HepG2 (cell line): ENCODE measurements around the gene TTC8. TPM values are rescaled to one million over a fixed set of nuclear protein-coding genes. Genes with fewer than 3 reads are reported as not detected.

Experiments used
- ATAC-seq: fragments of 200-7000 bp; cut with Tn5 transposase; 3 replicates; pipeline ENCODE4 v1.9.1; 2020; ENCODE audit warnings: mild to moderate bottlenecking, moderate library complexity
- BruUV-seq: library from RNA; stranded (reverse); fragments of 400-500 nt; replicated peaks from 2 replicates; lab custom pipeline; 2021; lab: Mats Ljungman, UMichigan
- CTCF ChIA-PET: fragments of 300-600 bp; formaldehyde crosslinking; extraction: SDS; loops from one replicate; lab custom pipeline; 2021; ENCODE audit warnings: low total read pairs, inconsistent platforms, low intra/inter-chr PET ratio; lab: Yijun Ruan, JAX
- POLR2A ChIA-PET: fragments of 350-600 bp; sonication (Branson Sonifier 250); formaldehyde crosslinking; loops from one replicate; lab custom pipeline; 2020; ENCODE audit warnings: antibody characterized with exemption, inconsistent platforms; lab: Yijun Ruan, JAX
- DNase-seq: peaks from one replicate; pipeline ENCODE4 v3.0.0-alpha.2; 2015; ENCODE audit warnings: low spot score
- FAIRE-seq: peaks from 3 replicates; lab custom pipeline; 2011; peaks lifted over from hg19 to GRCh38; lab: Jason Lieb, UNC
- H2AFZ ChIP-seq: one replicate; pipeline ENCODE4 v1.6.1; 2011; ENCODE audit warnings: low read length, inconsistent platforms
- H3K27ac ChIP-seq: fragments of 300-600 bp; 3 replicates; pipeline ENCODE4 v1.8.0; 2011; ENCODE audit warnings: mixed run types, mild to moderate bottlenecking, mixed read lengths, low read length, inconsistent platforms; ENCODE audit not compliant: insufficient read depth; ENCODE audit errors: extremely low read length
- H3K27me3 ChIP-seq, 2 experiments: fragments of 200-600 bp in 1 of 2; 2 replicates in 1 of 2; 3 replicates in 1 of 2; pipeline versions ENCODE4 v1.6.0 to v1.8.0; 2011; ENCODE audit warnings: low read length in 2 of 2, mild to moderate bottlenecking in 2 of 2, moderate library complexity in 2 of 2, inconsistent platforms in 1 of 2; ENCODE audit not compliant: insufficient read depth in 2 of 2, control insufficient read depth in 1 of 2
- H3K36me3 ChIP-seq, 2 experiments: fragments of 200-600 bp in 1 of 2; replicated peaks in 1 of 2; 2 replicates in 1 of 2; 3 replicates in 1 of 2; pipeline versions ENCODE4 v1.5.1 to v1.8.0; 2011; ENCODE audit warnings: low read length in 2 of 2, inconsistent platforms in 1 of 2; ENCODE audit not compliant: insufficient read depth in 2 of 2, control insufficient read depth in 1 of 2
- H3K4me1 ChIP-seq: 2 replicates; pipeline ENCODE4 v1.5.1; 2012; ENCODE audit warnings: low read length, inconsistent platforms; ENCODE audit not compliant: insufficient read depth
- H3K4me2 ChIP-seq: 2 replicates; pipeline ENCODE4 v1.6.0; 2011; ENCODE audit warnings: low read depth, low read length, inconsistent platforms
- H3K4me3 ChIP-seq, 3 experiments: fragments of 200-600 bp in 1 of 3; sonication (generic), shearing (Covaris generic) in 1 of 3; replicated peaks in 1 of 3; 2 replicates each; pipeline ENCODE4 v1.5.1; 2011 to 2016; ENCODE audit warnings: low read length in 3 of 3, inconsistent platforms in 2 of 3, low read depth in 2 of 3, mild to moderate bottlenecking in 2 of 3, control low read depth in 1 of 3, mixed read lengths in 1 of 3; ENCODE audit not compliant: insufficient read depth in 1 of 3
- H3K79me2 ChIP-seq: one replicate; pipeline ENCODE4 v1.6.1; 2011; ENCODE audit warnings: low read length, inconsistent platforms; ENCODE audit not compliant: insufficient read depth
- H3K9ac ChIP-seq: 2 replicates; pipeline ENCODE4 v1.6.0; 2011; ENCODE audit warnings: mild to moderate bottlenecking, low read depth, low read length, inconsistent platforms; ENCODE audit not compliant: insufficient read depth
- H3K9me3 ChIP-seq: 2 replicates; pipeline ENCODE4 v1.5.1; 2012; ENCODE audit warnings: mild to moderate bottlenecking, low read length
- H4K20me1 ChIP-seq: 2 replicates; pipeline ENCODE4 v1.6.0; 2011; ENCODE audit warnings: inconsistent platforms, mild to moderate bottlenecking, low read length, moderate library complexity; ENCODE audit not compliant: insufficient read depth
- ADNP ChIP-seq: sonication (generic); formaldehyde crosslinking; IDR thresholded peaks from 2 replicates; pipeline ENCODE4 v1.4.0; 2020; ENCODE audit warnings: missing genetic modification reagents
- BCL6 ChIP-seq: IDR thresholded peaks from 2 replicates; pipeline ENCODE4 v1.6.1; 2016; ENCODE audit warnings: missing genetic modification reagents, missing compliant biosample characterization
- BHLHE40 ChIP-seq: IDR thresholded peaks from 2 replicates; pipeline ENCODE4 v1.6.1; 2011; ENCODE audit warnings: low read length, improper control_type of control experiment
- CBX1 ChIP-seq: IDR thresholded peaks from one replicate; pipeline ENCODE4 v1.6.1; 2016; ENCODE audit warnings: antibody characterized with exemption, low read depth
- CHD2 ChIP-seq: IDR thresholded peaks from 2 replicates; pipeline ENCODE4 v1.6.1; 2011; ENCODE audit warnings: low read depth, low read length, improper control_type of control experiment
- ELK4 ChIP-seq: sonication (generic); formaldehyde crosslinking; IDR thresholded peaks from 2 replicates; pipeline ENCODE4 v1.9.0; 2021; ENCODE audit warnings: missing genetic modification reagents, borderline replicate concordance
- MAFG ChIP-seq: sonication (generic); formaldehyde crosslinking; IDR thresholded peaks from 2 replicates; pipeline ENCODE4 v1.5.1; 2020; ENCODE audit warnings: mild to moderate bottlenecking, missing genetic modification reagents
- MYC ChIP-seq: sonication (generic); formaldehyde crosslinking; IDR thresholded peaks from 2 replicates; pipeline ENCODE4 v1.9.0; 2021; ENCODE audit warnings: missing genetic modification reagents, borderline replicate concordance
- NKX3-1 ChIP-seq: sonication (generic); formaldehyde crosslinking; IDR thresholded peaks from 2 replicates; pipeline ENCODE4 v1.5.0; 2020; ENCODE audit warnings: missing genetic modification reagents
- PHB2 ChIP-seq: fragments of 450-650 bp; IDR thresholded peaks from 2 replicates; pipeline ENCODE4 v1.6.1; 2018; ENCODE audit not compliant: partially characterized antibody
- PRMT3 ChIP-seq: sonication (generic); formaldehyde crosslinking; IDR thresholded peaks from 2 replicates; pipeline ENCODE4 v1.8.1; 2022; ENCODE audit warnings: low read depth, mild to moderate bottlenecking, moderate library complexity, missing genetic modification reagents, borderline replicate concordance
- SATB2 ChIP-seq: sonication (generic); formaldehyde crosslinking; IDR thresholded peaks from 2 replicates; pipeline ENCODE4 v1.5.0; 2020; ENCODE audit warnings: missing genetic modification reagents
- TFAP4 ChIP-seq: sonication (generic); IDR thresholded peaks from 2 replicates; pipeline ENCODE4 v1.6.1; 2016; ENCODE audit warnings: low read depth, borderline replicate concordance
- TFDP1 ChIP-seq: IDR thresholded peaks from 2 replicates; pipeline ENCODE4 v1.6.1; 2016; ENCODE audit warnings: missing compliant biosample characterization, missing genetic modification reagents, borderline replicate concordance
- ZBTB21 ChIP-seq: sonication (generic); formaldehyde crosslinking; IDR thresholded peaks from 2 replicates; pipeline ENCODE4 v1.4.0; 2020; ENCODE audit warnings: missing genetic modification reagents
- ZFP91 ChIP-seq: sonication (generic); formaldehyde crosslinking; IDR thresholded peaks from 2 replicates; pipeline ENCODE4 v1.9.0; 2022; ENCODE audit warnings: missing genetic modification reagents, mild to moderate bottlenecking, borderline replicate concordance
- ZFX ChIP-seq: sonication (generic); formaldehyde crosslinking; IDR thresholded peaks from 2 replicates; pipeline ENCODE4 v1.4.0; 2020; ENCODE audit warnings: mild to moderate bottlenecking, low read depth, missing genetic modification reagents, moderate library complexity
- ZNF703 ChIP-seq: sonication (generic); formaldehyde crosslinking; IDR thresholded peaks from 2 replicates; pipeline ENCODE4 v1.5.1; 2020; ENCODE audit warnings: missing genetic modification reagents, mild to moderate bottlenecking, moderate library complexity, borderline replicate concordance
- ZSCAN25 ChIP-seq: sonication (generic); formaldehyde crosslinking; IDR thresholded peaks from 2 replicates; pipeline ENCODE4 v1.8.0; 2022; ENCODE audit warnings: mild to moderate bottlenecking, missing genetic modification reagents
- WGBS: methylation state at CpG from one replicate; pipeline ENCODE4 v1.1.6; 2017; ENCODE audit warnings: low lambda C conversion rate; 5-methylcytosine and 5-hydroxymethylcytosine counted together
- in situ Hi-C: cut with HindIII; loops from 2 replicates; pipeline ENCODE4 v1.10.0; 2017; ENCODE audit warnings: low pct_unique_long_range_greater_than_20kb; ENCODE audit not compliant: extremely low pct_ligation_motif_present
- intact Hi-C: fragments of 100-400 bp; cut with micrococcal nuclease; formaldehyde crosslinking; loops from one replicate; pipeline ENCODE4 v1.10.0; 2022; ENCODE audit not compliant: unreplicated experiment
- polyA plus RNA-seq, 8 experiments: library from polyadenylated mRNA; depleted of rRNA in 3 of 8; stranded (reverse) in 7 of 8; unstranded in 1 of 8; fragments of >200 nt; fragmentation: Illumina TruSeq in 4 of 8; extraction: Trizol in 4 of 8; gene quantifications; 2 replicates each; pipeline versions ENCODE4 v1.2.1 to v1.2.3, GENCODE V29; 2011 to 2016; ENCODE audit warnings: low read depth in 4 of 8, missing spikeins in 1 of 8, mixed read lengths in 1 of 8; ENCODE audit not compliant: insufficient read depth in 1 of 8
- total RNA-seq, 5 experiments: library from RNA; depleted of rRNA; stranded (reverse); fragments of >200 nt; fragmentation: Illumina TruSeq; extraction: Trizol; gene quantifications; 2 replicates each; pipeline ENCODE4 v1.2.3, GENCODE V29; 2016; ENCODE audit warnings: low read depth in 1 of 5

TTC8 gene
- total and polyA plus RNA-seq, 2 of the 13 experiments (the other 11 are each of a cell fraction or from before 2014, with no cell fraction given) = 13.8 to 15.2 TPM

- no peak overlapping the region for H3K4me3 ChIP-seq
- H3K4me2 ChIP-seq = no peak overlapping the region
- CTCF ChIA-PET = no interaction called here
- no peak overlapping the region for H3K9ac ChIP-seq
- no peaks in the 10 kb centered on the region for H3K79me2 ChIP-seq
- no peak overlapping the region for H2AFZ ChIP-seq
- no peaks in the 10 kb centered on the region for H4K20me1 ChIP-seq
- WGBS = 0% methylated on average over 2 of the region's 6 CpGs
- FAIRE-seq = no peak
- no peaks in the 10 kb centered on the region for H3K4me1 ChIP-seq
- POLR2A ChIA-PET = no interaction called here
- no peaks in the 10 kb centered on the region for H3K36me3 ChIP-seq
- intact Hi-C loops = no loop called here
- no peaks in the 10 kb centered on the region; the same call in 1 of the 2 replicates for H3K9me3 ChIP-seq
- BruUV-seq = no TSS peak
- no peak for DNase-seq
- in situ Hi-C loops = no loop called here
- H3K27me3 ChIP-seq = peaks cover 0 to 9% of the 10 kb centered on the region in 2 experiments; a peak in 3 of 5 replicates
- H3K27ac ChIP-seq = no peak overlapping the region
- ATAC-seq = no peak
- TF ChIP-seq ZFX (CRISPR knock-in tag) (no peak), ZNF703 (CRISPR knock-in tag) (no peak), PHB2 (no peak), CHD2 (no peak), CBX1 (no peak), BCL6 (CRISPR knock-in tag) (no peak), TFDP1 (no peak), PRMT3 (CRISPR knock-in tag) (no peak), ADNP (CRISPR knock-in tag) (no peak), NKX3-1 (CRISPR knock-in tag) (no peak), BHLHE40 (no peak), MYC (no peak), ELK4 (CRISPR knock-in tag) (no peak), SATB2 (no peak), MAFG (CRISPR knock-in tag) (no peak), TFAP4 (no peak), ZSCAN25 (CRISPR knock-in tag) (no peak), ZBTB21 (no peak), ZFP91 (CRISPR knock-in tag) (no peak)
Measured at GRCh38 chr14:88910386-88910785, 85.9 kb downstream of the TTC8 start.
